Endothelial cell of umbilical vein (primary cell): ENCODE data around the gene PLK1. TPM values are rescaled to one million over a fixed set of nuclear protein-coding genes. Genes with fewer than 3 reads are reported as not detected.

Source experiments
- BruUV-seq: library from RNA; stranded (reverse); fragments of 400-500 nt; replicated peaks from 2 replicates; lab custom pipeline; 2021; lab: Mats Ljungman, UMichigan
- CTCF ChIA-PET: fragments of 300-600, 350-600 bp; sonication (Branson Sonifier 250); formaldehyde crosslinking; loops from one replicate; lab custom pipeline; 2021; ENCODE audit warnings: antibody characterized with exemption, inconsistent platforms; lab: Charles Lee
- POLR2A ChIA-PET: fragments of 300-600, 350-600 bp; sonication (Branson Sonifier 250); formaldehyde crosslinking; loops from one replicate; lab custom pipeline; 2021; ENCODE audit warnings: antibody characterized with exemption, inconsistent platforms; lab: Charles Lee
- DNase-seq: peaks from one replicate; pipeline ENCODE4 v3.0.0-alpha.2; 2011; ENCODE audit warnings: low read depth, low spot score
- FAIRE-seq: peaks from 2 replicates; lab custom pipeline; 2011; peaks lifted over from hg19 to GRCh38; lab: Jason Lieb, UNC
- H2AFZ ChIP-seq: 2 replicates; pipeline ENCODE4 v1.6.0; 2012; ENCODE audit warnings: low read depth, low read length, control low read depth, inconsistent platforms
- H3K27ac ChIP-seq: 2 replicates; pipeline ENCODE4 v1.5.1; 2011; ENCODE audit warnings: low read depth, mild to moderate bottlenecking, control low read depth, low read length, moderate library complexity; ENCODE audit not compliant: insufficient read depth
- H3K27me3 ChIP-seq, 2 experiments: 2 replicates each; pipeline versions ENCODE4 v1.6.0 to v1.6.1; 2011; ENCODE audit warnings: low read length in 2 of 2, mixed read lengths in 1 of 2; ENCODE audit not compliant: control insufficient read depth in 2 of 2, insufficient read depth in 2 of 2
- H3K36me3 ChIP-seq, 2 experiments: 2 replicates in 1 of 2; 3 replicates in 1 of 2; pipeline ENCODE4 v1.5.1; 2011; ENCODE audit warnings: low read length in 2 of 2, mild to moderate bottlenecking in 1 of 2, moderate library complexity in 1 of 2; ENCODE audit not compliant: control insufficient read depth in 2 of 2, insufficient read depth in 2 of 2; ENCODE audit errors: extremely low read depth in 1 of 2
- H3K4me1 ChIP-seq: 3 replicates; pipeline ENCODE4 v1.5.1; 2011; ENCODE audit warnings: mild to moderate bottlenecking, low read length; ENCODE audit not compliant: control insufficient read depth, insufficient read depth; ENCODE audit errors: extremely low read depth
- H3K4me2 ChIP-seq: 2 replicates; pipeline ENCODE4 v1.6.1; 2011; ENCODE audit warnings: low read length, control low read depth, mixed read lengths; ENCODE audit not compliant: insufficient read depth
- H3K4me3 ChIP-seq, 3 experiments: fragments of 200-600 bp in 1 of 3; sonication (generic), shearing (Covaris generic) in 1 of 3; replicated peaks in 1 of 3; 2 replicates each; pipeline ENCODE4 v1.5.1; 2011 to 2016; ENCODE audit warnings: control low read depth in 3 of 3, low read length in 3 of 3, mild to moderate bottlenecking in 2 of 3, inconsistent platforms in 1 of 3, low read depth in 1 of 3, moderate library complexity in 1 of 3; ENCODE audit not compliant: insufficient read depth in 1 of 3
- H3K79me2 ChIP-seq: 2 replicates; pipeline ENCODE4 v1.6.0; 2012; ENCODE audit warnings: low read length, inconsistent platforms; ENCODE audit not compliant: control insufficient read depth, insufficient read depth
- H3K9ac ChIP-seq: replicated peaks from 2 replicates; pipeline ENCODE3; 2011; ENCODE audit warnings: low read length, control low read depth; ENCODE audit not compliant: insufficient read depth; ENCODE audit errors: extremely low read depth
- H3K9me1 ChIP-seq: replicated peaks from 3 replicates; pipeline ENCODE4 v1.6.0; 2011; ENCODE audit warnings: mild to moderate bottlenecking, low read length; ENCODE audit not compliant: control insufficient read depth, insufficient read depth; ENCODE audit errors: extremely low read depth
- H3K9me3 ChIP-seq: replicated peaks from 2 replicates; pipeline ENCODE4 v1.5.1; 2012; ENCODE audit warnings: low read length, inconsistent platforms; ENCODE audit not compliant: control insufficient read depth, insufficient read depth
- H4K20me1 ChIP-seq: replicated peaks from 2 replicates; pipeline ENCODE3; 2011; ENCODE audit warnings: mild to moderate bottlenecking, low read length; ENCODE audit not compliant: control insufficient read depth, insufficient read depth; ENCODE audit errors: extremely low read depth
- EZH2 ChIP-seq: IDR thresholded peaks from 2 replicates; pipeline ENCODE4 v1.6.1; 2012; ENCODE audit warnings: borderline replicate concordance, low read depth, mild to moderate bottlenecking, moderate library complexity, low read length, inconsistent platforms; ENCODE audit not compliant: severe bottlenecking
- FOS ChIP-seq: IDR thresholded peaks from 2 replicates; pipeline ENCODE4 v1.6.1; 2011; ENCODE audit warnings: mild to moderate bottlenecking, low read length, moderate library complexity, borderline replicate concordance; ENCODE audit not compliant: insufficient read depth
- GATA2 ChIP-seq: IDR thresholded peaks from 2 replicates; pipeline ENCODE4 v1.7.0; 2011; ENCODE audit warnings: low read depth, mild to moderate bottlenecking, moderate library complexity, mixed read lengths, low read length; ENCODE audit not compliant: insufficient read length, insufficient read depth
- JUN ChIP-seq: IDR thresholded peaks from 2 replicates; pipeline ENCODE4 v1.6.1; 2011; ENCODE audit warnings: borderline replicate concordance, low read depth; ENCODE audit not compliant: insufficient read length, insufficient read depth
- MYC ChIP-seq: IDR thresholded peaks from one replicate; pipeline ENCODE4 v1.6.1; 2011; ENCODE audit warnings: mild to moderate bottlenecking, low read depth, low read length
- POLR2A ChIP-seq: IDR thresholded peaks from 2 replicates; pipeline ENCODE4 v1.6.1; 2012; ENCODE audit warnings: low read depth, mild to moderate bottlenecking, control low read depth, low read length
- POLR2AphosphoS5 ChIP-seq: IDR thresholded peaks from 2 replicates; pipeline ENCODE4 v1.6.1; 2012; ENCODE audit warnings: low read depth, mild to moderate bottlenecking, control low read depth, low read length, moderate library complexity; ENCODE audit not compliant: insufficient read depth
- dilution Hi-C: fragments of 300-500 bp; cut with MboI; formaldehyde crosslinking; loops from one replicate; pipeline ENCODE4 v1.15.0; 2019; ENCODE audit warnings: low sequenced_read_pairs; ENCODE audit not compliant: extremely low pct_ligation_motif_present
- intact Hi-C: fragments of 100-400 bp; cut with micrococcal nuclease; formaldehyde crosslinking; loops from one replicate; pipeline ENCODE4 v1.10.0; 2022
- polyA plus RNA-seq, 4 experiments: library from polyadenylated mRNA; depleted of rRNA in 3 of 4; stranded (reverse) in 3 of 4; unstranded in 1 of 4; fragments of >200 nt; gene quantifications; 2 replicates each; pipeline versions ENCODE4 v1.2.1 to v1.2.3, GENCODE V29; 2011 to 2012; ENCODE audit warnings: missing spikeins in 1 of 4
- total RNA-seq: library from RNA; stranded (reverse); gene quantifications from 2 replicates; pipeline ENCODE4 v1.2.3, GENCODE V29; 2021
- TF ChIP-seq, protein P1 (sequence below): IDR thresholded peaks from 2 replicates; pipeline ENCODE4 v1.6.1; 2011; ENCODE audit not compliant: insufficient read depth, insufficient read length
- TF ChIP-seq, protein P2 (sequence below), 2 donors: IDR thresholded peaks; 1 replicate in 1 of 2; 2 replicates in 1 of 2; pipeline ENCODE4 v1.5.1; 2011; ENCODE audit warnings: low read length in 2 of 2, mild to moderate bottlenecking in 2 of 2, moderate library complexity in 2 of 2, control low read depth in 1 of 2, inconsistent platforms in 1 of 2, low read depth in 1 of 2; ENCODE audit not compliant: insufficient read depth in 1 of 2; ENCODE audit errors: extremely low read depth in 1 of 2

Gene PLK1
- total and polyA plus RNA-seq, 2 donors (not counting 3 experiments of a cell fraction or from before 2014, with no cell fraction given), result 94.9 to 109 TPM

GRCh38 chr16:23695756-23696155 is 17.1 kb downstream of the PLK1 start:
- no peak overlapping the region for H2AFZ ChIP-seq
- peaks cover 0 to 1% of the 10 kb centered on the region in 2 experiments for H3K27me3 ChIP-seq
- H3K9me3 ChIP-seq, result no peaks in the 10 kb centered on the region
- FAIRE-seq (no peak), DNase-seq (no peak)
- no peaks in the 10 kb centered on the region for H3K9me1 ChIP-seq
- H3K79me2 ChIP-seq, result no peaks in the 10 kb centered on the region
- H3K27ac ChIP-seq, result no peak overlapping the region
- H3K9ac ChIP-seq, result no peak overlapping the region
- no TSS peak for BruUV-seq
- ChIA-PET CTCF (interaction anchor here (0.6 to 1.7 kb wide), 2 partner anchors 314 to 1657 kb away, joined by 3 to 7 read pairs; no protein-coding TSS in a partner anchor), POLR2A (no interaction called here)
- no peaks in the 10 kb centered on the region for H4K20me1 ChIP-seq
- TF ChIP-seq GATA2 (no peak), MYC (no peak), EZH2 (no peak), POLR2AphosphoS5 (no peak), POLR2A (no peak), JUN (no peak), FOS (no peak)
- TF ChIP-seq, protein P1, sequence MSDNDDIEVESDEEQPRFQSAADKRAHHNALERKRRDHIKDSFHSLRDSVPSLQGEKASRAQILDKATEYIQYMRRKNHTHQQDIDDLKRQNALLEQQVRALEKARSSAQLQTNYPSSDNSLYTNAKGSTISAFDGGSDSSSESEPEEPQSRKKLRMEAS, result no peak
- TF ChIP-seq, protein P2, sequence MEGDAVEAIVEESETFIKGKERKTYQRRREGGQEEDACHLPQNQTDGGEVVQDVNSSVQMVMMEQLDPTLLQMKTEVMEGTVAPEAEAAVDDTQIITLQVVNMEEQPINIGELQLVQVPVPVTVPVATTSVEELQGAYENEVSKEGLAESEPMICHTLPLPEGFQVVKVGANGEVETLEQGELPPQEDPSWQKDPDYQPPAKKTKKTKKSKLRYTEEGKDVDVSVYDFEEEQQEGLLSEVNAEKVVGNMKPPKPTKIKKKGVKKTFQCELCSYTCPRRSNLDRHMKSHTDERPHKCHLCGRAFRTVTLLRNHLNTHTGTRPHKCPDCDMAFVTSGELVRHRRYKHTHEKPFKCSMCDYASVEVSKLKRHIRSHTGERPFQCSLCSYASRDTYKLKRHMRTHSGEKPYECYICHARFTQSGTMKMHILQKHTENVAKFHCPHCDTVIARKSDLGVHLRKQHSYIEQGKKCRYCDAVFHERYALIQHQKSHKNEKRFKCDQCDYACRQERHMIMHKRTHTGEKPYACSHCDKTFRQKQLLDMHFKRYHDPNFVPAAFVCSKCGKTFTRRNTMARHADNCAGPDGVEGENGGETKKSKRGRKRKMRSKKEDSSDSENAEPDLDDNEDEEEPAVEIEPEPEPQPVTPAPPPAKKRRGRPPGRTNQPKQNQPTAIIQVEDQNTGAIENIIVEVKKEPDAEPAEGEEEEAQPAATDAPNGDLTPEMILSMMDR (IDR thresholded peaks at IDR 0.05; ENCODE audit: extremely low read depth in 1 of 2, insufficient read depth in 1 of 2, low read depth in 1 of 2, low read length in 2 of 2), result no peak
- dilution Hi-C loops, result no loop called here
- intact Hi-C loops, result no loop called here
- no peak overlapping the region for H3K4me3 ChIP-seq
- no peak overlapping the region for H3K4me2 ChIP-seq
- H3K36me3 ChIP-seq, result peaks cover 0 to 6% of the 10 kb centered on the region in 2 experiments
- no peaks in the 10 kb centered on the region for H3K4me1 ChIP-seq
